CD4-positive, alpha-beta T cell treated with Interferon gamma for 1 hour (primary cell): ENCODE results near the gene TP53I13.

ENCODE experiments used
- DNase-seq: peaks from one replicate; pipeline ENCODE4 v3.0.0-alpha.2; 2020

Gene TP53I13

DNA sequence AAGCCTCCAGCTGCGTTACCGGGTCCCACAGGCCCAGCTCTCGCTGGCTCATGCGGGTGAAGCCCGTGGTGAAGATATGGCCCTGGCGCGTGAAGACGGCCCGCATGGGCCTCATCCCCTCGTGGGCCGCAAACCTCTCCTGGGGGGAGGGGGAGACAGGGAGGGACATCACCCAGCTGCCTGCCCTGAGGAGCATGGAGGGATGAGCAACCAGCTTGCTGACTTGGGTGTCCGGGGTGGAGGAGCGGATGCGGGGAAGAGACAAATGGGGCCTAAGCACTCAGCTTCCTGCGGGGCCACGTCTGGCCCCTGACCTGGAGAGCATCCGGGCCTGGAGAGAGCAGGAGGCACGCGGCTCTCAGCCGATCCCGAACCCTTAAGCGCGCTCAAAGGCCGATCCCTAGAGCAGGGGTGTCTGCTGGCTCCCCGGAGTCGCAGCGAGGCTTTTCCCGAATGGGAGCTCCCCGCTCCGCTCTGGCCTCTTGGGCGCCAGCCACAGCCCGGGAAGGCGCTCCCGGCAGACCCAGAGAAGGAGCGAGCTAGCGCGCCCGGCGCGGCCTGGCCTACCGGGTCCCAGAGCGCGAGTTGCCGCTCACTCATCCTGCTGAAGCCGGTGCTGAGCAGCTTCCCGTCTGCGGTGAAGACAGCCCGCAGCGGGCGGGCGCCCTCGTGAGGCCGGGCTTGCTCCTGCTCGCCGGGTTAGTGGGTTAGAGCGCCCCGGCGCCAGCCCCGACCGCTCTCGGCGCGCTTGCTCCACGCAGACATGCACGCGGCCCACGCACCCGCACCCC lies 49.2 kb downstream of the TP53I13 start:
- DNase-seq, result peak; percentile 86

DNA sequence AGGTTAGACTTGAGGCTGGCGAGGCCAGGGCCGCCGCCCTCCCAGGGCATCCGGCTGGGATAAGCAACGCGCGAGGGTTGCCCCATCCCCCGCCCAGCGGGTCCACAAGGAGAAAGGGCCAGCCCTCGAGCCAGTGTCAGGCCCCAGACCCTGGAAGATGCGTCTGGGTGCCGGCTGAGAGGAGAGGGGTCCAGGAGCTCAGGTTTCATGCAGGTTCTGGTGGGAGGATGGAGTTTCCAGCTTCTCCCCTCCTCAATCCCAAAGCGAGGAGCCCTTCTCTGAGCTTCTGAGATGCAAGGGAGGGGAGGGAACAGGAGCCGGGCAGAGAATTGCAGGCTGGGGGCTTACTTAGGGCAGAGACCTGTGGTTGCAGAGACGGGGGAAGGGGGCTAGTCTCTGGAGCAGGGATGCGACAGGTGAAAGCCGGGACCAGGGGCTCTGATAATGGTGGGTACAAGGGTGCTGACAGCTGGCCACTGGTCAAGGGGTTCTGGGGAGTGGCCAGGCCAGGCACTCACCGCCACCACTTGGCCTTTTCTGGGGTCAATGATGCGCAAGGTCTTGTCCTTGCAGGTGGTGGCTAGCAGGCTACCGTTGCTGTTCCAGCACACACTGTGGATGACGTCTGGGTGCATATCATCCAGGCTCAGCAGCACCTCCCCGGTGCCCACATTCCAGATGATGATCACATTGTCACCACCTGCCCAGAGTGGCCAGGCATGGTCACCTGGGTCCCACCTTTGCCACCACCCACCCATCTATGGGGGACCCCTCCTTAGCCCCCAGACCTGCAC lies 50.0 kb downstream of the TP53I13 start:
- no peak for DNase-seq

DNA sequence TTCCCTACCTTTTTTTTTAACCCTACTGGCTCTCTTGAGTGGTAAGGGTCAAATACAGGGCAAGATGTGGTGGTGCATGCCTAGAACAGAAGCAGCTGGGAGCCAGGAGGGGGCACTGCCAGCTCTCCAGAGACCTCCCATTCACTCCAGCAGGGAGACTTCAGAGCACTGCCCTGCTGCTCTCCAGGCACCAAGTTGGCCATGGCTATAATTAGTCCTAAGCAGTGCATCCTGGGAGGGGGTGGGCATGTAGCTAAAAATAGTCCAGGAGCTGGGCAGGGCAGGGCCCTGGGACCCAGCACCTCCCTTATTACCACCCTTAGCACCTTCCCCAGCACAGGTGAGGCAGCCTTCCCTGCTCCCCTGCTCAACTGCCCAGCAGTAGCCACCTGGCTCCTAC lies 50.8 kb downstream of the TP53I13 start:
- no peak for DNase-seq

DNA sequence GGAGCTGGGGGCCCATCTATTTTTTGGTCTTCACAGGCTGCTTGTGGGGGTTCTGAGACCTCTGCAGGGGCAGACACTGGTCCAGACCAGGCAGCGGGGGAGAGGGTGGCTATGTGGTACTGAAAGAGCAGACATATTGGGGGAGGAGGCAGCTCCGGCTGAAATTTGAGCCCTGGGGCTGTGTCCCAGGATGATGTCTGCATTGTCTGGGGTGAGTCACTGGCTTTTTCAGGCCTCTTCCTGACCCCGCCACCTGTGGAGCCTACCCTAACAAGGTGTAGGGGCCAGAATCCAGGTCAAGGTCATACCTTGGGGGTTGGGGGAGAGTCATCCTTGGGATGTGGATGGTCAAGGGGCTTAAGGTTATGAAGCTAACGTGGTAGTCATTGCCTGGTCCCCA lies 51.8 kb downstream of the TP53I13 start:
- no peak for DNase-seq

DNA sequence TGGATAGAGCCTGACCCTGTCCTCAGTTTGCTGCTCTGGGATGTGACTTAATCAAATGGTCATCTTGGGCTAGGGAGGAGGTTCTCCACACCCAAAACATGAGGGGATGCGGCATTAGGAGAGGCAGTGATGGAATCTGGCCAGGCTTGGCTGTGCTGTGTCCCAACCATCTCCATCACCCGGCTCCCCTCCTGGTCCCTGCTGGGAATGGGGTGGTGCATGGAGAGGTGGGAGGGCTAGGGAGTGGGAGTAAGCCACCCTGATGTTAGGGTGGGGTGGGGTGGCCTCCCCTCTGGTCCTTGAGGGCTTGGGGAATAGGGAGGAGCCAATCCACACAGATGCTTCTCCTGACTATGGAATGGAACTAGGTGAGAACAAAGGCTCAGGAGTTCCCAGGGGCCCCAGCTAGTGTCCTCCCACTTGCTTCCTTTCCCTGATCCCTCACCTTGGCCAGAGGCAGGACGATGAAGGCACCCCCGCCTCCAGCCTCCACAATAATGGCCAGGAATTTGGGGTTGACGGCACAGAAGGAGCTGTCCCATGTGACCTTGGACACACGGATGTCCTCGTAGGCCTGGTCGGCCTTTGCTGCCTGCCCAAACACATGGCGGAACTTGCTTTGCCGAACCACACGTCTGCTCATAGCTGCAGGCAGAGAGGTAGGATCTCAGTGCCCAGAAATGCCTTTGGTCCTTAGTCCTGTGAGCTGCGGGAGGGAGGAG lies 52.4 kb downstream of the TP53I13 start:
- no peak for DNase-seq

DNA sequence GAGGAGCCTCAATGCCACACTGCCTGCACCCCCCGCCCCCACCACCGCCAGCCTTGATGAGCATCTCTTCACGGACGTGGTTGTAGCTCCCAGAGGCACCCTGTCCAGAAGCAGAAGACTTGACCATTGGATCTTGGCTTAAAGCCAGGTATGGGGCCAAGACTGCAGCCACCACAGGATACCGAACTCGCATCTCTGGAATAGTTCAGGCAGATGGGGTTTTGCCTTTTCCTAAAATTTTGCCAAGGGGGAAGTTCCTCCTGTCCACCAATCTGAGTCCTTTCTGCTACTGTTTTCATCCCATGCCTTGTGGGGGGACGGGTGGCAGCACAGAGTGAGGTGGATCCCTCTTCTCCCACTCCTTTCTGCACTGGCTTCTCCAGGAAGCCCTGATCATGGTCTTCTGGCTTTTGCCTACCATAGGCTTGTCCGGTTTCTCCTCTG lies 53.3 kb downstream of the TP53I13 start:
- DNase-seq, result no peak
